Endothelial cell (in vitro differentiated cells): ENCODE measurements around the gene CENPM. TPM values are rescaled to one million over a fixed set of nuclear protein-coding genes. Genes with fewer than 3 reads are reported as not detected.

ENCODE experiments used
- DNase-seq: peaks from one replicate; pipeline ENCODE4 v3.0.0; 2021; ENCODE audit warnings: low spot score
- H3K27ac Mint-ChIP-seq: one replicate; pipeline ENCODE4 v1.8.0; 2021; ENCODE audit warnings: mixed read lengths, inconsistent platforms; ENCODE audit not compliant: unreplicated experiment
- H3K27me3 Mint-ChIP-seq: one replicate; pipeline ENCODE4 v1.8.0; 2021; ENCODE audit warnings: mild to moderate bottlenecking, moderate library complexity, mixed read lengths, inconsistent platforms; ENCODE audit not compliant: unreplicated experiment
- H3K36me3 Mint-ChIP-seq: one replicate; pipeline ENCODE4 v1.8.0; 2021; ENCODE audit warnings: mild to moderate bottlenecking, low read depth, mixed read lengths, inconsistent platforms; ENCODE audit not compliant: unreplicated experiment
- H3K4me1 Mint-ChIP-seq: one replicate; pipeline ENCODE4 v1.8.0; 2021; ENCODE audit warnings: mild to moderate bottlenecking, mixed read lengths, inconsistent platforms; ENCODE audit not compliant: unreplicated experiment
- H3K4me3 Mint-ChIP-seq: one replicate; pipeline ENCODE4 v1.8.0; 2021; ENCODE audit warnings: mild to moderate bottlenecking, mixed read lengths, inconsistent platforms; ENCODE audit not compliant: unreplicated experiment
- H3K9me3 Mint-ChIP-seq: one replicate; pipeline ENCODE4 v1.8.0; 2021; ENCODE audit warnings: mixed read lengths, inconsistent platforms; ENCODE audit not compliant: unreplicated experiment
- CTCF ChIP-seq: fragments of 200-600 bp; sonication (generic); IDR thresholded peaks from one replicate; pipeline ENCODE4 v1.5.0; 2021; ENCODE audit warnings: antibody characterized with exemption; ENCODE audit not compliant: unreplicated experiment
- microRNA-seq: library from miRNA; unstranded; fragments of <30 nt; microRNA quantifications from one replicate; pipeline ENCODE4, GENCODE V29; 2020; ENCODE audit not compliant: unreplicated experiment
- total RNA-seq: library from RNA; stranded (reverse); fragmentation: NEBNext Ultra II Directional; extraction: Animal tissue kit (Norgen Biotek cat#: 25700); gene quantifications from one replicate; pipeline ENCODE4 v1.2.1, GENCODE V29; 2021; ENCODE audit not compliant: unreplicated experiment

The CENPM gene
- total RNA-seq, 1 donor from 2014 or later = 5.2 TPM

- peaks cover 3% of the 10 kb centered on the region for H3K27me3 Mint-ChIP-seq
- DNase-seq = no peak
- H3K9me3 Mint-ChIP-seq = no peaks in the 10 kb centered on the region
- no peak for TF ChIP-seq CTCF
- H3K27ac Mint-ChIP-seq = no peak overlapping the region
- H3K36me3 Mint-ChIP-seq = peaks cover 28% of the 10 kb centered on the region
- H3K4me1 Mint-ChIP-seq = no peaks in the 10 kb centered on the region
- H3K4me3 Mint-ChIP-seq = no peak overlapping the region
Observed at GRCh38 chr22:41893591-41894375, 53.2 kb downstream of the CENPM start.

- no peak for DNase-seq
- H3K4me3 Mint-ChIP-seq = no peak overlapping the region
- H3K36me3 Mint-ChIP-seq = peaks cover 31% of the 10 kb centered on the region
- TF ChIP-seq CTCF = no peak
- no peak overlapping the region for H3K27ac Mint-ChIP-seq
- no peaks in the 10 kb centered on the region for H3K9me3 Mint-ChIP-seq
- H3K4me1 Mint-ChIP-seq = no peaks in the 10 kb centered on the region
- peaks cover 3% of the 10 kb centered on the region for H3K27me3 Mint-ChIP-seq
Observed at GRCh38 chr22:41892721-41893120, 54.2 kb downstream of the CENPM start.

- Mint-ChIP-seq H3K4me3 (peak overlapping the region; percentile 65), H3K27ac (no peak overlapping the region), H3K36me3 (peaks cover 30% of the 10 kb centered on the region), H3K4me1 (no peaks in the 10 kb centered on the region), H3K9me3 (no peaks in the 10 kb centered on the region), H3K27me3 (no peaks in the 10 kb centered on the region)
- no peak for TF ChIP-seq CTCF
- DNase-seq = no peak
Observed at GRCh38 chr22:41891407-41891806, 55.5 kb downstream of the CENPM start.

Small RNA genes lying within 50 kb of the gene (microRNA-seq; reads per million reads assigned to microRNA genes)
- gene MIR33A = 116 reads per million, percentile 83 among the genes with 10 or more reads in this experiment

Other genes starting within 250 kb of the CENPM start
- gene MEI1, start 247.6 kb downstream of the CENPM start, total RNA-seq = 0.38 TPM
- gene CCDC134, start 146.5 kb downstream of the CENPM start, total RNA-seq = 8.8 TPM
- gene SREBF2, start 114.0 kb downstream of the CENPM start, total RNA-seq = 200 TPM
- gene SHISA8, start 32.1 kb downstream of the CENPM start, total RNA-seq = 0.41 TPM
- 3.5 TPM for gene TNFRSF13C, start 20.3 kb downstream of the CENPM start, total RNA-seq
- 0.36 TPM for gene SEPTIN3, start 22.3 kb upstream of the CENPM start, total RNA-seq
- not detected for gene WBP2NL, start 51.6 kb upstream of the CENPM start, total RNA-seq
- 26.0 TPM for gene NAGA, start 123.7 kb upstream of the CENPM start, total RNA-seq
- 3.5 TPM for gene PHETA2, start 127.1 kb upstream of the CENPM start, total RNA-seq
- 61.1 TPM for gene SMDT1, start 132.5 kb upstream of the CENPM start, total RNA-seq
- gene NDUFA6, start 143.6 kb upstream of the CENPM start, total RNA-seq = 54.9 TPM
- gene CYP2D6, start 183.7 kb upstream of the CENPM start, total RNA-seq = 3.2 TPM